Loucy (cell line): Measurements from ENCODE around the gene JUP.

Source experiments
- H2AFZ ChIP-seq: fragments of 200-600 bp; sonication (generic); 2 replicates; pipeline ENCODE4 v1.6.0; 2016; ENCODE audit warnings: antibody characterized with exemption, mild to moderate bottlenecking, low read length, moderate library complexity
- H3F3A ChIP-seq: fragments of 200-600 bp; 2 replicates; pipeline ENCODE4 v1.6.0; 2016; ENCODE audit warnings: antibody characterized with exemption, low read depth, mild to moderate bottlenecking
- H3K27me3 ChIP-seq: fragments of 200-600 bp; sonication (generic); 2 replicates; pipeline ENCODE4 v1.6.1; 2014; ENCODE audit warnings: low read length, mild to moderate bottlenecking; ENCODE audit not compliant: insufficient read depth, poor library complexity, severe bottlenecking
- H3K36me3 ChIP-seq: fragments of 200-600 bp; sonication (generic); 2 replicates; pipeline ENCODE4 v1.6.1; 2016; ENCODE audit warnings: low read length; ENCODE audit not compliant: insufficient read depth
- H3K4me1 ChIP-seq: fragments of 200-600 bp; sonication (generic); 2 replicates; pipeline ENCODE4 v1.5.1; 2014; ENCODE audit warnings: low read length, mild to moderate bottlenecking; ENCODE audit not compliant: insufficient read depth, poor library complexity, severe bottlenecking
- H3K4me2 ChIP-seq: fragments of 200-600 bp; sonication (generic); 2 replicates; pipeline ENCODE4 v1.6.0; 2014; ENCODE audit warnings: antibody characterized with exemption, low read length, low read depth, mild to moderate bottlenecking; ENCODE audit not compliant: poor library complexity, severe bottlenecking
- H3K4me3 ChIP-seq: fragments of 200-600 bp; sonication (generic); 2 replicates; pipeline ENCODE4 v1.5.1; 2014; ENCODE audit warnings: low read length, mild to moderate bottlenecking, mixed read lengths; ENCODE audit not compliant: poor library complexity, severe bottlenecking
- H3K79me2 ChIP-seq: fragments of 200-600 bp; sonication (generic); 2 replicates; pipeline ENCODE4 v1.6.1; 2014; ENCODE audit warnings: low read length; ENCODE audit not compliant: insufficient read depth
- H3K9ac ChIP-seq: fragments of 200-600 bp; sonication (generic); 2 replicates; pipeline ENCODE4 v1.6.0; 2014; ENCODE audit warnings: mild to moderate bottlenecking, low read depth, low read length, moderate library complexity; ENCODE audit not compliant: poor library complexity, severe bottlenecking
- H3K9me2 ChIP-seq: fragments of 200-600 bp; sonication (generic); replicated peaks from 2 replicates; pipeline ENCODE4 v1.6.1; 2016; ENCODE audit warnings: low read depth, low read length, mixed read lengths
- H3K9me3 ChIP-seq: fragments of 200-600 bp; sonication (generic); 2 replicates; pipeline ENCODE4 v1.6.1; 2014; ENCODE audit warnings: mild to moderate bottlenecking, antibody characterized with exemption, low read length, low read depth; ENCODE audit not compliant: insufficient read depth
- H4K20me1 ChIP-seq: fragments of 200-600 bp; sonication (generic); 2 replicates; pipeline ENCODE4 v1.6.0; 2014; ENCODE audit warnings: antibody characterized with exemption, low read length, mild to moderate bottlenecking; ENCODE audit not compliant: insufficient read depth, poor library complexity, severe bottlenecking
- EZH2phosphoT487 ChIP-seq: fragments of 200-600 bp; IDR thresholded peaks from 2 replicates; pipeline ENCODE4 v1.6.1; 2018; ENCODE audit warnings: antibody characterized with exemption, mild to moderate bottlenecking, moderate library complexity, borderline replicate concordance
- TF ChIP-seq, protein P1 (sequence below): fragments of 200-600 bp; sonication (generic); conservative IDR thresholded peaks from 2 replicates; pipeline ENCODE4 v1.5.1; 2014; ENCODE audit warnings: mild to moderate bottlenecking, antibody characterized with exemption, low read length

JUP gene

DNA sequence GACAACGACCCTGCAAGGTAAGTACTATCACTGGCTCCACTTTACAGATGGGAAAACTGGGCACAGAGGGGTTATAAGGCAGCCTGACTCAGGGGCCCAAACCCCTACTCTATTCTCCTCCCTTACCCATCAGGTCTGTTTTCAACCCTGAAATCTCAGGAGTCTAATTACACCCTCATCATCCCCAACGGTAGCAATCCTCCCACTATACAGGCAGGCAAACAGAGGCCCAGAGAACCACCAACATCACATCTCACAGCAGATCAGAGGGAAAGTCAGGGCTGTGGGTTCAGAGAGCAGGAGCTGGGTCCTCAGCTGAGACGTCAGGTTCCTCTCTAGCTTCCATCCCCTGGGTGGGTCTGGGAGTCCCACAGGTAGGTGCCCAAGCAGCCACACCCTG is 16.5 kb downstream of the JUP start:
- H3K9ac ChIP-seq, result no peak overlapping the region
- H3K27me3 ChIP-seq, result no peaks in the 10 kb centered on the region

DNA sequence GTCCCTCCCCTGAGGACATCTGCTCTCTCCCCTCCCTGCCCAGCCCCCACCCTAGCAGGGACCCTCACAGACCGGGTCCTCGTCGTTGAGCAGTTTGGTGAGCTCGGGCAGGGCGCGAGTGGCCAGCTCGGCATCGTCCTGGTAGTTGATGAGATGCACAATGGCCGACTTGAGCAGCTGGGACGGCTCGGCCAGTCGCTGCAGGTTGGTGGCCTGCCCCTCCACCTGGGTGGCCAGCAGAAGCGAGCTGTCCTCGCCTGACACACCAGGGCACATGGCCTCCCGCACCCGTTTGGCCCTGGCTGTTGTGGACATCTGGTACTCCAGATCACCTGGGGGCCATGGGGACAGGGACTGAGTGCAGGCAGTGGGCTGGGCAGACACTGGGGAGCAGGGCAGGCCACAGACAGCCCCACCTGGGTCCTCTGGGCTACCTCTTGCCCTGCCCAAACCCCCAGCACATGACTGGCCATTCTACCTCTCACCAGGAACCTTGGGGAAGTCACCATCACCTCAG is 17.1 kb downstream of the JUP start:
- Histone ChIP-seq H4K20me1 (peaks cover 26% of the 10 kb centered on the region), H3K9me3 (no peaks in the 10 kb centered on the region), H3K79me2 (peaks cover 19% of the 10 kb centered on the region; the same call in 1 of the 2 replicates), H3K36me3 (peaks cover 76% of the 10 kb centered on the region; the same call in 1 of the 2 replicates), H3K9me2 (no peaks in the 10 kb centered on the region), H3K4me1 (no peaks in the 10 kb centered on the region), H3F3A (no peaks in the 10 kb centered on the region), H3K4me2 (no peak overlapping the region), H3K9ac (no peak overlapping the region), H3K4me3 (no peak overlapping the region), H3K27me3 (no peaks in the 10 kb centered on the region), H2AFZ (no peak overlapping the region)
- no peak for TF ChIP-seq EZH2phosphoT487
- TF ChIP-seq, protein P1, sequence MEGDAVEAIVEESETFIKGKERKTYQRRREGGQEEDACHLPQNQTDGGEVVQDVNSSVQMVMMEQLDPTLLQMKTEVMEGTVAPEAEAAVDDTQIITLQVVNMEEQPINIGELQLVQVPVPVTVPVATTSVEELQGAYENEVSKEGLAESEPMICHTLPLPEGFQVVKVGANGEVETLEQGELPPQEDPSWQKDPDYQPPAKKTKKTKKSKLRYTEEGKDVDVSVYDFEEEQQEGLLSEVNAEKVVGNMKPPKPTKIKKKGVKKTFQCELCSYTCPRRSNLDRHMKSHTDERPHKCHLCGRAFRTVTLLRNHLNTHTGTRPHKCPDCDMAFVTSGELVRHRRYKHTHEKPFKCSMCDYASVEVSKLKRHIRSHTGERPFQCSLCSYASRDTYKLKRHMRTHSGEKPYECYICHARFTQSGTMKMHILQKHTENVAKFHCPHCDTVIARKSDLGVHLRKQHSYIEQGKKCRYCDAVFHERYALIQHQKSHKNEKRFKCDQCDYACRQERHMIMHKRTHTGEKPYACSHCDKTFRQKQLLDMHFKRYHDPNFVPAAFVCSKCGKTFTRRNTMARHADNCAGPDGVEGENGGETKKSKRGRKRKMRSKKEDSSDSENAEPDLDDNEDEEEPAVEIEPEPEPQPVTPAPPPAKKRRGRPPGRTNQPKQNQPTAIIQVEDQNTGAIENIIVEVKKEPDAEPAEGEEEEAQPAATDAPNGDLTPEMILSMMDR, result no peak

More for the DNA sequence above, 16.5 kb downstream of the JUP start:
- H3K4me3 ChIP-seq, result no peak overlapping the region
- H3K4me1 ChIP-seq, result no peaks in the 10 kb centered on the region
- H3K9me2 ChIP-seq, result no peaks in the 10 kb centered on the region
- no peak for TF ChIP-seq EZH2phosphoT487
- TF ChIP-seq, protein P1, result no peak
- H4K20me1 ChIP-seq, result peaks cover 26% of the 10 kb centered on the region
- no peaks in the 10 kb centered on the region for H3K9me3 ChIP-seq
- H2AFZ ChIP-seq, result no peak overlapping the region
- peaks cover 71% of the 10 kb centered on the region; the same call in 1 of the 2 replicates for H3K36me3 ChIP-seq
- H3F3A ChIP-seq, result no peaks in the 10 kb centered on the region
- peaks cover 25% of the 10 kb centered on the region; the same call in 1 of the 2 replicates for H3K79me2 ChIP-seq
- H3K4me2 ChIP-seq, result no peak overlapping the region

DNA sequence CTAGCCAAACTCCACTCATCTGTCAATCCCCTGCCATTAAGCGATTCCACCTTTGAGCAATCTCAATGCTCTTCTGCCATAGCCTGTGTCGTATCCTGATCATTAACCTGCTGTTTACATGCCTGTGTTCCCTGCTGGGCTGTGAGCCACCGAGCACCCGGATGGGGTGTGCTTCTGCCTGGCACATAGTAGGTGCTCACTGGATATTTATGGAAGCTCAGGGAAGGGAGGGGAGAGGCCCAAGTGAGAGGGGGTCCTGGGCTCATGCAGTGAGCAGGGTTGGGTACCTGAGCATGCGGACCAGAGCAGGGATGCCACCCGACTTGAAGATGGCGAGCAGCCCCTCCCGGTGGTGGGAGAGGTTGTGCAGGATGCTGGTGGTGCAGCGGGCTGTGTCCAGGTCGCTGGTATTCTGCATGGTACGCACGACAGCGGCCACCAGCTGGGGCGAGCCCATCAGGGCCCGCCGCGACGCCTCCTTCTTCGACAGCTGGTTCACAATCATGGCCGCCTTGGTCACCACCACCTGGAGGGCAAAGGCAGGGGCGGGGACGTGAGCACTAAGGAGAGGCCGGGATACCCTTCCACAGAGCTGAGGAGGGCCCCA is 17.7 kb downstream of the JUP start:
- peaks cover 81% of the 10 kb centered on the region; the same call in 1 of the 2 replicates for H3K36me3 ChIP-seq
- H3K9me3 ChIP-seq, result no peaks in the 10 kb centered on the region

More for the DNA sequence above, 17.7 kb downstream of the JUP start:
- Histone ChIP-seq H3K9me2 (no peaks in the 10 kb centered on the region), H3K4me1 (no peaks in the 10 kb centered on the region), H3K9ac (no peak overlapping the region), H3K79me2 (peaks cover 15% of the 10 kb centered on the region; the same call in 1 of the 2 replicates), H3K4me2 (no peak overlapping the region), H4K20me1 (peaks cover 25% of the 10 kb centered on the region), H2AFZ (no peak overlapping the region), H3K27me3 (no peaks in the 10 kb centered on the region), H3F3A (no peaks in the 10 kb centered on the region), H3K4me3 (no peak overlapping the region)
- TF ChIP-seq, protein P1, result no peak
- no peak for TF ChIP-seq EZH2phosphoT487
